OCI-LY7 (cell line): Measurements from ENCODE around the gene PRAMEF20. TPM values are rescaled to one million over a fixed set of nuclear protein-coding genes. Genes with fewer than 3 reads are reported as not detected.

ENCODE experiments used
- BruUV-seq: library from RNA; stranded (reverse); fragments of 400-500 nt; replicated peaks from 2 replicates; lab custom pipeline; 2021; lab: Mats Ljungman, UMichigan
- CTCF ChIA-PET: fragments of 300-600 bp; sonication (Branson Sonifier 250); formaldehyde crosslinking; loops from one replicate; lab custom pipeline; 2022; ENCODE audit warnings: antibody characterized with exemption; ENCODE audit not compliant: unreplicated experiment; lab: Charles Lee
- POLR2A ChIA-PET: fragments of 300-600 bp; sonication (Branson Sonifier 250); formaldehyde crosslinking; loops from one replicate; lab custom pipeline; 2022; ENCODE audit warnings: antibody characterized with exemption; lab: Charles Lee
- DNase-seq: peaks from one replicate; pipeline ENCODE4 v3.0.0-alpha.2; 2015; ENCODE audit warnings: low spot score
- H2AFZ ChIP-seq: fragments of 200-600 bp; sonication (generic), shearing (Covaris generic); 2 replicates; pipeline ENCODE4 v1.6.1; 2014; ENCODE audit warnings: mild to moderate bottlenecking, antibody characterized with exemption, low read length, moderate library complexity
- H3K27ac ChIP-seq: fragments of 200-600 bp; sonication (generic); 2 replicates; pipeline ENCODE4 v1.5.1; 2014; ENCODE audit warnings: mixed run types, low read depth, mild to moderate bottlenecking, moderate library complexity, low read length, inconsistent platforms; ENCODE audit not compliant: poor library complexity, severe bottlenecking
- H3K36me3 ChIP-seq: fragments of 200-600 bp; sonication (generic); 2 replicates; pipeline ENCODE4 v1.6.1; 2014; ENCODE audit warnings: mild to moderate bottlenecking, antibody characterized with exemption, low read length, moderate library complexity, mixed read lengths; ENCODE audit not compliant: insufficient read depth
- H3K4me1 ChIP-seq: fragments of 200-600 bp; sonication (generic); 2 replicates; pipeline ENCODE4 v1.5.1; 2014; ENCODE audit warnings: mild to moderate bottlenecking, low read length; ENCODE audit not compliant: insufficient read depth, poor library complexity, severe bottlenecking
- H3K4me2 ChIP-seq: fragments of 200-600 bp; sonication (generic); 2 replicates; pipeline ENCODE4 v1.6.1; 2014; ENCODE audit warnings: mild to moderate bottlenecking, low read length
- H3K4me3 ChIP-seq: fragments of 200-600 bp; sonication (generic); 2 replicates; pipeline ENCODE4 v1.5.1; 2014; ENCODE audit warnings: mild to moderate bottlenecking, low read depth, low read length; ENCODE audit not compliant: poor library complexity, severe bottlenecking
- H3K79me2 ChIP-seq: fragments of 200-600 bp; sonication (generic); 2 replicates; pipeline ENCODE4 v1.6.1; 2016; ENCODE audit warnings: low read depth, mild to moderate bottlenecking, low read length, moderate library complexity, mixed read lengths; ENCODE audit not compliant: insufficient read depth
- H3K9me2 ChIP-seq: fragments of 200-600 bp; sonication (generic); 2 replicates; pipeline ENCODE4 v1.6.1; 2016; ENCODE audit warnings: mild to moderate bottlenecking, low read length, mixed read lengths; ENCODE audit not compliant: insufficient read depth
- H3K9me3 ChIP-seq: fragments of 200-600 bp; sonication (generic); 2 replicates; pipeline ENCODE4 v1.6.1; 2014; ENCODE audit warnings: mild to moderate bottlenecking, mixed run types, low read length, mixed read lengths
- H4K20me1 ChIP-seq: fragments of 200-600 bp; sonication (generic); 2 replicates; pipeline ENCODE4 v1.6.1; 2014; ENCODE audit warnings: mild to moderate bottlenecking, antibody characterized with exemption, low read length, moderate library complexity, mixed read lengths; ENCODE audit not compliant: insufficient read depth
- EZH2phosphoT487 ChIP-seq: fragments of 200-600 bp; sonication (generic); IDR thresholded peaks from 2 replicates; pipeline ENCODE4 v1.6.1; 2018; ENCODE audit warnings: low read depth, borderline replicate concordance, mild to moderate bottlenecking, mixed run types, antibody characterized with exemption, low read length, moderate library complexity, mixed read lengths
- intact Hi-C: fragments of 100-400 bp; cut with micrococcal nuclease; formaldehyde crosslinking; loops from one replicate; pipeline ENCODE4 v1.10.0; 2022; ENCODE audit not compliant: unreplicated experiment
- total RNA-seq, 2 experiments: library from RNA; depleted of rRNA in 1 of 2; stranded (reverse); fragments of >200 nt in 1 of 2; shearing (Covaris generic) in 1 of 2; gene quantifications; 2 replicates each; pipeline ENCODE4 v1.2.3, GENCODE V29; 2014 to 2022
- TF ChIP-seq, protein P1 (sequence below): fragments of 200-600 bp; sonication (generic); conservative IDR thresholded peaks from 2 replicates; pipeline ENCODE4 v1.5.1; 2014; ENCODE audit warnings: mild to moderate bottlenecking, antibody characterized with exemption, low read length, moderate library complexity, mixed read lengths

The PRAMEF20 gene
- total RNA-seq, 2 experiments from 2014 or later: not detected

DNA sequence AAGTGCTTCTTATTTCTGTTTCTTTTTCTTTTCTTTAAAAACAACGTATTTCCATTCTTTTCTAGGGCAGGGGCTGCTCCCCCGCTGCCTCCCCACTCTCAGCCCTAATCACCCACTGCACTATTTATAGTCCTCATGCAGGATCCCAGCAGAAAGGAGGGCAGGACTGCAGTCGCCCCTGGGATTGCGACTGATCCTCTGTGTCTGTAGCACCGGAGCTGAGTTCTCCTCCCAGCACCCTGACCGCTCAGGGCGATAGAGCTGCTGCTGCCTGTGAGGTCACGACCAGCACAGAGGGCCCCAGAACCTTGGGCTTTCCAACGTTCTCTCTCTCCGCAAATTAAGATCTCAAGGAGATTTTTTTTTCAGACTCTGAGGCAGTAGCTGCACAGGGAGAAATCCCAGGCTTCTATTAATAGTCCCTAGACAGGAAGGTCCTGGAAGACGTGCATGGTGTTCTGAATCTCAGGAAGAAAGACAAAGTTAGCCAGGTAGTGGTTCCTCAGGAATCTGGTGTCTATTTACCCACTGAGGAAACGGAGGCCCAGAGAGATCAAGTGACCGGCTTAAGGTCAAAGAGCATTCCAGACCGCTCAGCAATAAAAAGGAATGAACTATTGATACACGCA, 46.8 kb downstream of the PRAMEF20 start:
- H3K36me3 ChIP-seq: no peaks in the 10 kb centered on the region
- no peaks in the 10 kb centered on the region for H3K9me3 ChIP-seq
- H3K4me1 ChIP-seq: no peaks in the 10 kb centered on the region
- no peaks in the 10 kb centered on the region for H3K79me2 ChIP-seq
- no peak overlapping the region for H2AFZ ChIP-seq
- intact Hi-C loops: no loop called here
- no peak overlapping the region for H3K4me3 ChIP-seq
- no peaks in the 10 kb centered on the region for H3K9me2 ChIP-seq
- no TSS peak for BruUV-seq
- H4K20me1 ChIP-seq: no peaks in the 10 kb centered on the region
- CTCF ChIA-PET: no interaction called here
- no peak overlapping the region for H3K27ac ChIP-seq
- no peak for DNase-seq
- H3K4me2 ChIP-seq: no peak overlapping the region
- POLR2A ChIA-PET: interaction anchor here (0.5 kb wide), 1 partner anchor 62 kb away, joined by 4 read pairs; no protein-coding TSS in a partner anchor
- TF ChIP-seq, protein P1, sequence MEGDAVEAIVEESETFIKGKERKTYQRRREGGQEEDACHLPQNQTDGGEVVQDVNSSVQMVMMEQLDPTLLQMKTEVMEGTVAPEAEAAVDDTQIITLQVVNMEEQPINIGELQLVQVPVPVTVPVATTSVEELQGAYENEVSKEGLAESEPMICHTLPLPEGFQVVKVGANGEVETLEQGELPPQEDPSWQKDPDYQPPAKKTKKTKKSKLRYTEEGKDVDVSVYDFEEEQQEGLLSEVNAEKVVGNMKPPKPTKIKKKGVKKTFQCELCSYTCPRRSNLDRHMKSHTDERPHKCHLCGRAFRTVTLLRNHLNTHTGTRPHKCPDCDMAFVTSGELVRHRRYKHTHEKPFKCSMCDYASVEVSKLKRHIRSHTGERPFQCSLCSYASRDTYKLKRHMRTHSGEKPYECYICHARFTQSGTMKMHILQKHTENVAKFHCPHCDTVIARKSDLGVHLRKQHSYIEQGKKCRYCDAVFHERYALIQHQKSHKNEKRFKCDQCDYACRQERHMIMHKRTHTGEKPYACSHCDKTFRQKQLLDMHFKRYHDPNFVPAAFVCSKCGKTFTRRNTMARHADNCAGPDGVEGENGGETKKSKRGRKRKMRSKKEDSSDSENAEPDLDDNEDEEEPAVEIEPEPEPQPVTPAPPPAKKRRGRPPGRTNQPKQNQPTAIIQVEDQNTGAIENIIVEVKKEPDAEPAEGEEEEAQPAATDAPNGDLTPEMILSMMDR: no peak
- no peak for TF ChIP-seq EZH2phosphoT487

DNA sequence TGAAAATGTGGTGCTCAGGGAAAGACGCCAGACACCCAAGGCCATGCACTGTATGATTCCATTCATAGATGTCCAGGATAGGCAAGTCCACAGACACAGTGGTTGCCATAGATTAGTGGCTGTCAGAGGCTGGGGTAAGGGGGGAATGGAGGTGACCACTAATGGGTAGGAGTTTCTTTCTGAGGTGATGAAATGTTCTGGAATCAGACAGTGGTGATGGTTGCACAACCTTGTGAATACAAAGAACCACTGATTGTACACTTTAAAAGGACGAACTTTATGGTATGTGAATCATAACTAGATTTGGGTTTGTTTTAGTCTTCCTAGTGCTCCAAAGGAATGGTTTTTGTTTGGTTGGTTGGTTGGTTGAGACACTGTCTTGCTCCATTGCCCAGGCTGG, 51.7 kb downstream of the PRAMEF20 start:
- intact Hi-C loops: no loop called here
- ChIA-PET CTCF (no interaction called here), POLR2A (no interaction called here)
- no peak overlapping the region for H3K4me2 ChIP-seq
- no peak for TF ChIP-seq EZH2phosphoT487
- TF ChIP-seq, protein P1: no peak
- no peaks in the 10 kb centered on the region for H3K4me1 ChIP-seq
- H3K9me2 ChIP-seq: no peaks in the 10 kb centered on the region
- BruUV-seq: no TSS peak
- no peaks in the 10 kb centered on the region for H3K36me3 ChIP-seq
- no peak for DNase-seq
- no peaks in the 10 kb centered on the region for H4K20me1 ChIP-seq
- H3K4me3 ChIP-seq: no peak overlapping the region
- no peak overlapping the region for H3K27ac ChIP-seq
- no peak overlapping the region for H2AFZ ChIP-seq
- no peaks in the 10 kb centered on the region for H3K79me2 ChIP-seq
- H3K9me3 ChIP-seq: no peaks in the 10 kb centered on the region

DNA sequence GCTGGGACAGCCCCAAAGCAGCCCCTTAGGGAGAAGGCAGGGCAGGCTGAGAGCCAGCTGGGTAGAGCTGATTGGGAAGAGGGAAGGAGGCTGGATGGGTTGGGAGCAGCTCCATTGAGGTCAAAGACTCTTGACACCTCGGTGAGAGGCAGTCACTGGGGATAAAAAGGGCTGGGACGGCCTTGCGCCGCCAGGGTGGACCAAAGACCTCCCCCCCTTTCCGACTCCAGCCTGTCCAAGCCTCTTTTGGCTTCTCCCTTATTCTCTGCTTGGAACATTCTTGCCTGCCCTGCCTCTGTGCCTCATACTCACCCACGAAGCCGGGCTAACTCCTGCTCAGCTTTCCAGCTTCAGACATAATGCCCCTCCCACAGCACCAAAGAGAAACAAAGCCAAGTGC, 52.4 kb downstream of the PRAMEF20 start:
- Histone ChIP-seq H3K9me3 (no peaks in the 10 kb centered on the region), H3K4me3 (no peak overlapping the region), H3K4me1 (no peaks in the 10 kb centered on the region), H3K36me3 (no peaks in the 10 kb centered on the region), H4K20me1 (no peaks in the 10 kb centered on the region), H2AFZ (no peak overlapping the region), H3K79me2 (no peaks in the 10 kb centered on the region), H3K4me2 (no peak overlapping the region), H3K27ac (no peak overlapping the region), H3K9me2 (no peaks in the 10 kb centered on the region)
- CTCF ChIA-PET: no interaction called here
- no peak for TF ChIP-seq EZH2phosphoT487
- TF ChIP-seq, protein P1: no peak
- intact Hi-C loops: no loop called here
- no peak for DNase-seq
- POLR2A ChIA-PET: no interaction called here
- BruUV-seq: no TSS peak
